ENCODE data around the gene CTR9.

Gene CTR9

GRCh38 chr11:10750838-10751580 is at the start of gene CTR9:
CTR9 (plus strand) TSS chr11:10751246; CDS start chr11:10751413, 167 bp downstream.
- peak; percentile 92 for DNase-seq (ENCODE audit: low read depth)

- peak; percentile 30 for DNase-seq (ENCODE audit: low read depth)
These were observed 49.1 kb upstream of the CTR9 start for GRCh38 chr11:10701982-10702381.

- DNase-seq (ENCODE audit: low read depth) = no peak
These were observed 42.9 kb upstream of the CTR9 start for GRCh38 chr11:10708131-10708530.

- no peak for DNase-seq (ENCODE audit: low read depth)
These were observed 41.6 kb upstream of the CTR9 start for GRCh38 chr11:10709299-10710086.

- DNase-seq (ENCODE audit: low read depth) = no peak
These were observed 35.5 kb upstream of the CTR9 start for GRCh38 chr11:10715571-10715970.

GRCh38 chr11:10716122-10716521 is 34.9 kb upstream of the CTR9 start:
- peak; percentile 57 for DNase-seq (ENCODE audit: low read depth)

- DNase-seq (ENCODE audit: low read depth) = peak; percentile 18
These were observed 34.3 kb upstream of the CTR9 start for GRCh38 chr11:10716543-10717259.

GRCh38 chr11:10719616-10720015 is 31.4 kb upstream of the CTR9 start:
- DNase-seq (ENCODE audit: low read depth) = no peak

- no peak for DNase-seq (ENCODE audit: low read depth)
These were observed 30.1 kb upstream of the CTR9 start for GRCh38 chr11:10720881-10721376.

GRCh38 chr11:10722307-10722706 is 28.7 kb upstream of the CTR9 start:
- DNase-seq (ENCODE audit: low read depth) = no peak

- peak; percentile 91 for DNase-seq (ENCODE audit: low read depth)
These were observed 25.7 kb upstream of the CTR9 start for GRCh38 chr11:10725114-10725906.

- no peak for DNase-seq (ENCODE audit: low read depth)
These were observed 25.2 kb upstream of the CTR9 start for GRCh38 chr11:10725907-10726253.

GRCh38 chr11:10727146-10727851 is 23.7 kb upstream of the CTR9 start:
- no peak for DNase-seq (ENCODE audit: low read depth)

GRCh38 chr11:10728154-10728553 is 22.9 kb upstream of the CTR9 start:
- no peak for DNase-seq (ENCODE audit: low read depth)

- DNase-seq (ENCODE audit: low read depth) = no peak
These were observed 22.1 kb upstream of the CTR9 start for GRCh38 chr11:10728789-10729472.

GRCh38 chr11:10730151-10730550 is 20.9 kb upstream of the CTR9 start:
- DNase-seq (ENCODE audit: low read depth) = no peak

- DNase-seq (ENCODE audit: low read depth) = no peak
These were observed 19.9 kb upstream of the CTR9 start for GRCh38 chr11:10731064-10731680.

GRCh38 chr11:10735481-10736475 is 15.3 kb upstream of the CTR9 start:
- DNase-seq (ENCODE audit: low read depth) = peak; percentile 97
